Measurements from ENCODE around the gene ALMS1.
"Not testable (repeated sequence)": the region's sequence is repeated elsewhere in the genome, so short reads cannot be mapped to it uniquely, and the experiment has no call there.

The ALMS1 gene

GRCh38 chr2:73611867-73612266 lies 226.2 kb downstream of the ALMS1 start:
- Histone ChIP-seq H3K4me1 (ENCODE audit: control insufficient read depth in 1 of 2, insufficient read depth in 1 of 2, low read depth in 1 of 2, low read length in 1 of 2) (peaks cover 21 to 25% of the 10 kb centered on the region in 2 experiments), H3K9me3 (no peaks in the 10 kb centered on the region), H3K27ac (no peak overlapping the region), H3K4me3 (ENCODE audit: low read depth in 1 of 2, low read length in 1 of 2) (no peak overlapping the region), H3K36me3 (no peaks in the 10 kb centered on the region), H3K27me3 (no peaks in the 10 kb centered on the region)
- TF ChIP-seq CTCF (IDR thresholded peaks at IDR 0.05) = no peak

GRCh38 chr2:73614105-73614504 lies 228.5 kb downstream of the ALMS1 start:
- H3K4me1 ChIP-seq (ENCODE audit: control insufficient read depth in 1 of 2, insufficient read depth in 1 of 2, low read depth in 1 of 2, low read length in 1 of 2) = peaks cover 21 to 25% of the 10 kb centered on the region in 2 experiments

GRCh38 chr2:73614997-73615396 lies 229.4 kb downstream of the ALMS1 start:
- Histone ChIP-seq H3K27ac (peak overlapping the region; percentile 59), H3K4me1 (ENCODE audit: control insufficient read depth in 1 of 2, insufficient read depth in 1 of 2, low read depth in 1 of 2, low read length in 1 of 2) (peaks cover 21 to 25% of the 10 kb centered on the region in 2 experiments), H3K27me3 (no peaks in the 10 kb centered on the region), H3K4me3 (ENCODE audit: low read depth in 1 of 2, low read length in 1 of 2) (no peak overlapping the region), H3K36me3 (no peaks in the 10 kb centered on the region), H3K9me3 (no peaks in the 10 kb centered on the region)
- no peak for TF ChIP-seq CTCF (IDR thresholded peaks at IDR 0.05)

More at GRCh38 chr2:73614105-73614504, 228.5 kb downstream of the ALMS1 start:
- Histone ChIP-seq H3K4me3 (ENCODE audit: low read depth in 1 of 2, low read length in 1 of 2) (no peak overlapping the region), H3K27me3 (no peaks in the 10 kb centered on the region), H3K9me3 (no peaks in the 10 kb centered on the region), H3K27ac (peak overlapping the region; percentile 59), H3K36me3 (no peaks in the 10 kb centered on the region)
- no peak for TF ChIP-seq CTCF (IDR thresholded peaks at IDR 0.05)

- H3K27me3 ChIP-seq; H3K36me3 ChIP-seq; H3K4me3 ChIP-seq (ENCODE audit: low read depth in 1 of 2, low read length in 1 of 2); H3K9me3 ChIP-seq; H3K27ac ChIP-seq: not testable (repeated sequence)
- H3K4me1 ChIP-seq (ENCODE audit: control insufficient read depth in 1 of 2, insufficient read depth in 1 of 2, low read depth in 1 of 2, low read length in 1 of 2) = peaks cover 2 to 23% of the 10 kb centered on the region in 2 experiments
Measured at GRCh38 chr2:73619925-73620324, 234.3 kb downstream of the ALMS1 start.

- H3K4me3 ChIP-seq (ENCODE audit: low read depth in 1 of 2, low read length in 1 of 2); H3K36me3 ChIP-seq; H3K27ac ChIP-seq; H3K27me3 ChIP-seq; H3K9me3 ChIP-seq: not testable (repeated sequence)
- peaks cover 27 to 39% of the 10 kb centered on the region in 2 experiments for H3K4me1 ChIP-seq (ENCODE audit: control insufficient read depth in 1 of 2, insufficient read depth in 1 of 2, low read depth in 1 of 2, low read length in 1 of 2)
Measured at GRCh38 chr2:73624036-73624435, 238.4 kb downstream of the ALMS1 start.

- H3K9me3 ChIP-seq; H3K4me3 ChIP-seq (ENCODE audit: low read depth in 1 of 2, low read length in 1 of 2); H3K27me3 ChIP-seq; H3K27ac ChIP-seq; H3K36me3 ChIP-seq: not testable (repeated sequence)
- H3K4me1 ChIP-seq (ENCODE audit: control insufficient read depth in 1 of 2, insufficient read depth in 1 of 2, low read depth in 1 of 2, low read length in 1 of 2) = peaks cover 33 to 45% of the 10 kb centered on the region in 2 experiments
Measured at GRCh38 chr2:73624625-73625024, 239.0 kb downstream of the ALMS1 start.

GRCh38 chr2:73626237-73626636 lies 240.6 kb downstream of the ALMS1 start:
- H3K4me1 ChIP-seq (ENCODE audit: control insufficient read depth in 1 of 2, insufficient read depth in 1 of 2, low read depth in 1 of 2, low read length in 1 of 2) = peaks cover 33 to 45% of the 10 kb centered on the region in 2 experiments
- not testable (repeated sequence) for H3K36me3 ChIP-seq; H3K27me3 ChIP-seq; H3K9me3 ChIP-seq; H3K4me3 ChIP-seq (ENCODE audit: low read depth in 1 of 2, low read length in 1 of 2)
- peak overlapping the region; percentile 77 for H3K27ac ChIP-seq

- H3K9me3 ChIP-seq; H3K4me3 ChIP-seq (ENCODE audit: low read depth in 1 of 2, low read length in 1 of 2); H3K36me3 ChIP-seq; H3K27me3 ChIP-seq; H3K27ac ChIP-seq: not testable (repeated sequence)
- peaks cover 33% of the 10 kb centered on the region in 2 experiments for H3K4me1 ChIP-seq (ENCODE audit: control insufficient read depth in 1 of 2, insufficient read depth in 1 of 2, low read depth in 1 of 2, low read length in 1 of 2)
Measured at GRCh38 chr2:73628493-73628892, 242.9 kb downstream of the ALMS1 start.

- H3K9me3 ChIP-seq; H3K27ac ChIP-seq; H3K4me3 ChIP-seq (ENCODE audit: low read depth in 1 of 2, low read length in 1 of 2); H3K36me3 ChIP-seq; H3K27me3 ChIP-seq: not testable (repeated sequence)
- peaks cover 19 to 26% of the 10 kb centered on the region in 2 experiments for H3K4me1 ChIP-seq (ENCODE audit: control insufficient read depth in 1 of 2, insufficient read depth in 1 of 2, low read depth in 1 of 2, low read length in 1 of 2)
Measured at GRCh38 chr2:73630662-73631266, 245.1 kb downstream of the ALMS1 start.

- not testable (repeated sequence) for H3K4me1 ChIP-seq (ENCODE audit: control insufficient read depth in 1 of 2, insufficient read depth in 1 of 2, low read depth in 1 of 2, low read length in 1 of 2); H3K9me3 ChIP-seq; H3K36me3 ChIP-seq; H3K27me3 ChIP-seq; H3K27ac ChIP-seq; H3K4me3 ChIP-seq (ENCODE audit: low read depth in 1 of 2, low read length in 1 of 2)
Measured at GRCh38 chr2:73636977-73637376, 251.3 kb downstream of the ALMS1 start.
